ENCODE results near the gene OR2T34.
"Not testable (repeated sequence)": the region's sequence is repeated elsewhere in the genome, so short reads cannot be mapped to it uniquely, and the experiment has no call there.

The OR2T34 gene, protein sequence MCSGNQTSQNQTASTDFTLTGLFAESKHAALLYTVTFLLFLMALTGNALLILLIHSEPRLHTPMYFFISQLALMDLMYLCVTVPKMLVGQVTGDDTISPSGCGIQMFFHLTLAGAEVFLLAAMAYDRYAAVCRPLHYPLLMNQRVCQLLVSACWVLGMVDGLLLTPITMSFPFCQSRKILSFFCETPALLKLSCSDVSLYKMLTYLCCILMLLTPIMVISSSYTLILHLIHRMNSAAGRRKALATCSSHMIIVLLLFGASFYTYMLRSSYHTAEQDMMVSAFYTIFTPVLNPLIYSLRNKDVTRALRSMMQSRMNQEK

DNA sequence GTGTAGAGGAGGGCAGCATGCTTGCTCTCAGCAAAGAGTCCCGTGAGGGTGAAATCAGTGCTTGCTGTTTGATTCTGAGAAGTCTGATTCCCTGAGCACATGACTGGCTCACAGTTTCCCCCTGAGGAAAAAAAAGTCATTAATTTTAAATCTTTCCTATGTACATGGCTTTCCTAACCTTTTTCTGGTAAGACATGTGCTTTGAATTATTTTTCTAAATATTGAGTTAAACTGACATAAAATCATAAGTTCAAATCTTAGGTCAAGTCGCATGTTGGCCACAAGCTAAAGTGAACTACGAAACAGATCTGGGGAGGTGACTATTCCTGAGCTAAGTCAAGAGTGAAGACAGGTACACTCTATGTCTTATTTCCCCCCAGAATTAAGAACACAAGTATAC lies at the start of gene OR2T34:
Gene OR2T34 (minus strand): TSS at position 101 of the 400 bp plus-strand sequence. CDS start 0 bp downstream, at position 101.
- not testable (repeated sequence) for DNase-seq

DNA sequence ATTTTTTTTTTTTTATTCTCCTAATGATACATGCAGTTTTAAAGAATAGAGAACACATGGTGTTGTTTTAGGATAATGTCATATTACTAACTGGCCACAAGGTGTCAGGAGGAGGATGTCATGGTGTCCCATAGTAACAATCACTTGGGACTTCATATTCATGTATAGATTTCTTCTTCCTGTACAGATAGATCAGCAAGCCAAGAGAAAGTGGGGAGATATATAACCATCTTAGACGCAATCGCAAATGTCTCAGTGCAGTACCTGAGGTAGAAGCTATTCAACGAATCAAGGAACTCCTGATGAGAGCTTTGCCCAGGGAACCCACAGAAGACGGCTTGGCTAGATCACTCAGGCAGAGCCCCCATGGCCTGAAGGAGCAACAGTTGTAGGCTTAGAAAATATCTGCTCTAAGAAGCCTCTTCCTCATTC lies 48.0 kb upstream of the OR2T34 start:
- DNase-seq, result no peak

DNA sequence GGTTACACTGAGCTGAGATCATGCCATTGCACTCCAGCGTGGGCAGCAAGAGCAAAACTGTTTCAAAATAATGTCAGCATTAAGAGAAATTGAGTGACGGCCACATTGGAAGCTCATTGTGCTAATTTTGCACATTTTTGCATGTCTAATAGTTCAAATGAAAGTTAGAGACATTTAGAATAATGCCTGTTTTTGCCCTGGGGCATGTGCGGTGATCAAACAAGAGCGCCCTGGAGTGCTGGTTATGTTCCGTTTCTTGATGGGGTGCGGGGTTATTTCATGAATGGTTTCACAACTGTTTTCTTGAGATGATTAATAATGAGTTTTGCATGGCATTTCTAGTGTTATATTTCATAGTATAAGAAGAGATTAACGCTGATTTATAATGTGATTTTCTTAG lies 47.2 kb upstream of the OR2T34 start:
- no peak for DNase-seq

DNA sequence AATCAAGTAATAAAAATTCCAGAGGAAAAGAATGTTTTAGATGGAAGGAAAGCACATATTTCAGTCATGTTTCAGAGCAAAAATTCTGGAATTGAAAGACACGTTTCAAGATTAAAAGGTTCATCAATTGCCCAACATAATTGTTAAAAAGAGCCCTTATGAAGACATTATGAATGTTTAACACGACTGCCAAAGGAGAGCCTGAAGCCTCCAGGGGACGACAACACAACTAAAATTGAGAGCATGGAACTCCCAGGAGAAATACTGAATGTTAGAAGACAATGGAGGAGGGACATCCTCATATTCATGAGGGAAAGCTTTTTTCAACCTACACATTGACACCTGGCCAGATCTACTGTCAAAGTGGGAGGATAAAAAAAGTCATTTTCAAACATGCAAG lies 44.3 kb upstream of the OR2T34 start:
- DNase-seq, result peak; percentile 35 to 52

DNA sequence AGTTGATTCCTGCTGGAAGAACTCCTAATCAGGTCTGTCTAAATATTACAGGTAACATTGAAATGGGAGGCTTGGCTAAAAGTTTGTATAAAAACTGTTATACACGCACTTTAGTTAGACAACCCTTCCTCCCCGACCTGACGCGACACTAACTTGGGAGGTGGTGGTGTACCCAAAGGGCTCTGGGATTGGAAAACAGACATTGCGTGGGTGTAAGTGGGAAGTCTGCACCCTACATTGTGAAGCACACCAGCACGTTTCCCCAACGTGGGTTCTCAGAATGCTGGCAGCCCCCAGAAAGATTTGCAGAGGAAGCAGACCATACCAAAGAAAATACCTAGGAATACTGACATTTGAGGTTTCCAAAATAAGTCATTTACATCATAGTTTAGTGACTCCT lies 43.6 kb upstream of the OR2T34 start:
- no peak for DNase-seq

DNA sequence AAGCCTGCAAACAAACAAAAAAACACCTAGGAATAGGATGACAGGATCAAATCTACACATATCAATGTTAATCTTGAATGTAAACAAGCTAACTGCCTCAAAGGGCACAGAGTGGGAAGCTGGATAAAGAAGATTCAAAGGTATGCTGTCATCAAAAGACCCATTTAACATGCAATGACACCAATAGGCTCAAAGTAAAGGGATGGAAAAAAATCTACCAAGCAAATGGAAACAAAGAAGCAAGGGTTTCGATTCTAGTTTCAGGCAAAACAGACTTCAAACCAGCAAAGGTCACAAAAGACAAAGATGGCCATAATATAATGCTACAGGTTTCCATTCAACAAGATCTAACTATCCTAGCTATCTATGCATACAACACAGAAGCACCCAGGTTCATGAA lies 39.2 kb upstream of the OR2T34 start:
- DNase-seq, result no peak

DNA sequence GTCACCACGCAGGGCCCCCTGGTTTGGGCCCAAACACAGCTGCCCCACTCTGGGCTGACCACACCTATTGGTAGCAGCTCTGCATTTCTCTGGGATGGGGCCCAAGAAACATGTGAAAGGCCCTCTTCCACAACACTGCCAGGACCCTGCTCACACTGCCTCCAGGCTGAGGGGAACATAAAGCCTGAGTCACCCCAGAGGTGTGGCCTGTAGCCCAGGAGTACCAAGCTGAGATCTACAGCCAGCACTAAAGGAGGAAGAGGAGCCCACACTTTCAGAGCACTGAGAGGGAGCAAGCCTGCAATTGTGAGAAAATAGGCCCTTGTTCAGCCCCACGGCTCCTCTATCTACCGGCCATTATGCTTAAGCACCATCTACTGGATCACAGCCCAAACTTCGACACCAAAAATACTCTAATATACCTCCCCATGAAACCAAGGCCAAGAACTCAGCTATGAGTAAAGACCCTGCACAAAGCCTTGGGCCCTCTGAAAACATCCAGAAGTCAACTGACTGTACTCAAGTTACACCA lies 37.4 kb upstream of the OR2T34 start:
- no peak for DNase-seq

DNA sequence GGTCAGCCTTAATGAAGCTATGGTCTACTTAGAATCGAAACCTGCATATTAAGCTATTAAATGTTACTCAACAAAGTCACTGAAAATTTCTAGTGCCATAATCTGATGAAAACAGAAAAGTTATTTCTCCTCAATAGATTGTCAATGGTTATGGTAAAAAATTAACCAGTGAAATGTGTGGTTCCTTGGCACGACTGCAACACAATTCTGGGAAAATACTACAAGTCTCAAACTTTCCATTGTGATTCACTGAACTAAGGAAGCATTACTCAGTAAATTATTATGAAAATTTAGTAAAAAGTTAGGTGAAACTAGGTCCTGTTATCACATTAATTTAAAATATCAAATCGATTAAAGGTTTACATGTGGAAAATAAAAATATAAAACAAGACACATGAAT lies 35.7 kb upstream of the OR2T34 start:
- DNase-seq, result no peak

DNA sequence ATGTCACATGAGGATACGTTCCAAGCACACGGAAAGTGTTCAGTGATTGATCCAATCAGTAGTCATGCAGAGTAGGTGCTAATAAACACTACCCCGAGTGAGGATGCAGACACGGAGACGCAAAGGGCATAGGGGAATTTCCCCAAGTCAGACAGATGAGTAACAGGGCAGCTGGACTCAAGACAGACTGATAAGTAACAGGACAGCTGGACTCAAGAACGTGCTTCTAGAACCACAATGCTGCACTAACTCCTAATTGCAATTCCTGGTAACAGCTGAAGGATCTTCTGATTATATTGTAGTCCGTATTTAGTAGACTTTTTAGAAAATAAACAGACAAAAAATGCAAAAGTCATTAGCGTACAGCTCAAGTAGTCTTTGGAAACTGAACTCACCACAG lies 24.8 kb upstream of the OR2T34 start:
- DNase-seq, result no peak

DNA sequence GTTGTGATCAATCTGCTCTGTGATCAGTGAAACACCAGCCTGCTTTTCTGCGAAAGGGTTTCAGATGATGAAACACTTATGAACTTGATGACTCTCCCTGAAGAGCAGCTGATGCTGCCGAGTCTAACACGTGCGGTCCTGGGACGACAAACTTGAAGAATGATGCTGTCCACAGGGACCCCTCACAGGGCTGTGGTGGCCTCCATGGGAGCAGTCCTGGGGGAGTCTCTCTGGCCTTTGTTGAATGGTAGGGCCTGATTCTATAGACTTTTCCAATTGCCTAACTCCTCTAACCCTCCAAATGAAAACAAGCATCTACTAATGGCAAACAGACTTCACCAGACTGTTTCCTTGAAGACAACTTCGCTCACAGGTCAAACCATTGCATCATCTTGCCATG lies 23.0 kb upstream of the OR2T34 start, which contains the start of gene OR2T10:
Gene OR2T10 (minus strand): TSS at position 112 of the 400 bp plus-strand sequence. CDS start 3,932 bp downstream, outside the sequence.
- no peak for DNase-seq

DNA sequence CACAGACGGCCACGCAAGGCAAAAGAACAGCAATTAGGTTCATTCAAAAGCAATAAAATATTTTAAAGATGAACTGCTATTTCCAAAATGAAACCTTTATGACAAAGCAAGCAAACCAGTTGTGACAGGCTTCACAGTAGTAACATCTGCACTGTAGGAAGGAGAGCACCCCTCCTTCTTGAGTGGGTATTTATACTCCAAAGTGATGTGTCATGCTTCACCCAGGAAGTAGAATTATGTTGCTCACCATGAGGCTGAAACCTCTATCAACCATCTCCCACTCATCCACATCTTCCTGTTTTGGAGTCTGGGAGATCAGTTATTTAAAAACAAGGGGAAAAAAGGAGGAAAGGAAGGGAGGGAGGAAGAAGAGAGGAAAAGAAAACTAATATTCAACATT lies 22.1 kb upstream of the OR2T34 start:
- no peak for DNase-seq

DNA sequence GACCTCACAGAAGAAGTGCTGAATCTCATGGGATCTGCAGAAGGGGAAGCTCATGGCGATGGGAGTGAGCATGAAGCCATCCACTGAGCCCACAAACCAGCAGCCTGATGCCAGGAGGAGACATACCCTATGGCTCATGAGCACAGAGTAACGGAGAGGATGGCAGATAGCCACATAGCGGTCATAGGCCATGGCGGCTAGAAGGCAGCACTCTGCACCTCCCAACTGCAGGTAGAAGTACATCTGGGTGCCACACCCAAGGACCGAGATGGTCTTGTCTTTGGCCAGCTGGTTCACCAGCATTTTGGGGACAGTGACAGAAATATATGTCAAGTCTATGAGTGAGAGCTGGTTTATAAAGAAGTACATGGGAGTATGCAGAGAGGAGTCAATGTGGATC lies 18.7 kb upstream of the OR2T34 start:
- no peak for DNase-seq

DNA sequence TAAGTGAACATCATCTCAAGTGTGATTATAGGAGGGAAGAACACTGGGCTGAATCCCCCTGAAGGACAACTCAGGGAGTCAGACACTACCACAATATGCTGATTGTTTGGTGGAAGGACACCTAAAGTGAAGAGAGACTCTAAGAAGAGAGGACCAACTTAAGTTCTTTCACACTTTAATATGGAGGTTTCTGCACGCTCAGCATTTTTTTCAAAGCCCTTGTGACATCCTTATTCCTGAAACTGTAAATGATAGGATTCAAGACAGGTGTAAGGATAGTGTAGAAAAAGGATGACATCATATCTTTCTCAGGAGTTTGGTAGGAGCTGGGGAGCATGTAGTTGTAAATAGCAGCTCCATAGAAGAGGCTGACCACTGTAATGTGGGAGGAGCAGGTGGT lies 18.1 kb upstream of the OR2T34 start:
- DNase-seq, result no peak

DNA sequence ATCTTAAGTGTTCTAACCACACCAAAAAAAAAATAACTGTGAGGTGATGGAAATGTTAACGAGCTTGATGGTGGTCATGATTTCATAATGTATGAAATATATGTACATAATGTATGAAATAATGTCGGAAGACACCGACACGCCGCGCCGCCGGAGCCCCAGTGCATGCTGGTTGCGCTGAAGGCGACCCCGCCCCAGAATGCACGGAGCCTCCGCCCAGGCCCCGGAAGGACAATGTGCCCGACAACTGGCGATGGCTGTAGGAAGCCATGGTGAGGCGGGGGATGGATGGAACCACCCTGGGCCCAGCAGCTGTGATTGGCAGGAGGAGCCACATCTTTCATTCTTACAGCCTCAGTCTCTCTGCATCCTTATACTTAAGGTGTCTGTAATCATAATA lies 15.5 kb upstream of the OR2T34 start:
- DNase-seq, result no peak

DNA sequence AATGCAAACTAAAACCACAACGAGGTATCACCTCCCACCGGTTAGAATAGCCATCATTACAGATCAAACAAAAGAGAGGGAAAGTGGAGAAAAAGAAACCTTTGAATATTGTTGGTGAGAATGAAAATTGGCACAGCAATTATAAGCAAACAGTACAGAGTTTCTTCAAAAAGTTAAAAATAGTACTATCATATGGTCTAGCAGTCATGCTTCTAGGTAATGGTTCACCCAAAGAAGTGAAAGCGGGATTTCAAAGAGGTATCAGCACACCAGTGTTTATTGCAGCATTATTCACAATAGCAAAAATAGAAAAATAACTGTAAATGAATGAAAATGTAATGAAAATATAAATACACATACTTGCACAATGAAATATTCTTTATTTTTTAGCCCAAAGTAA lies 14.8 kb upstream of the OR2T34 start:
- DNase-seq, result no peak

DNA sequence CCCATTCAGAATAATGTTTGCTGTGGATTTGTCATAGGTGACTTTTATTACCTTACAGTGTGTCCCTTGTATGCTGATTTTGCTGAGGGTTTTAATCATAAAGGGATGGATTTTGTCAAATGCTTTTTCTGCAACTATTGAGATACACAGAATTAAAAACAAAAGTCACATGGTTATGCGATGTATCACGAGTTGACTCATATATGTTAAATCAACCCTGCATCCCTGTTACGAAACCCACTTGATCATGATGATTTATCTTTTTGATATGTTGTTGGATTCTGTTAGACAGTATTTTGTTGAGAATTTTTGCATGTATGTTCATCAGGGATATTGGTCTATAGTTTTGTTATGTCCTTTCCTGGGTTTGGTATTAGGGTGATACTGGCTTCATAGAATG lies 10.7 kb upstream of the OR2T34 start:
- DNase-seq, result no peak

DNA sequence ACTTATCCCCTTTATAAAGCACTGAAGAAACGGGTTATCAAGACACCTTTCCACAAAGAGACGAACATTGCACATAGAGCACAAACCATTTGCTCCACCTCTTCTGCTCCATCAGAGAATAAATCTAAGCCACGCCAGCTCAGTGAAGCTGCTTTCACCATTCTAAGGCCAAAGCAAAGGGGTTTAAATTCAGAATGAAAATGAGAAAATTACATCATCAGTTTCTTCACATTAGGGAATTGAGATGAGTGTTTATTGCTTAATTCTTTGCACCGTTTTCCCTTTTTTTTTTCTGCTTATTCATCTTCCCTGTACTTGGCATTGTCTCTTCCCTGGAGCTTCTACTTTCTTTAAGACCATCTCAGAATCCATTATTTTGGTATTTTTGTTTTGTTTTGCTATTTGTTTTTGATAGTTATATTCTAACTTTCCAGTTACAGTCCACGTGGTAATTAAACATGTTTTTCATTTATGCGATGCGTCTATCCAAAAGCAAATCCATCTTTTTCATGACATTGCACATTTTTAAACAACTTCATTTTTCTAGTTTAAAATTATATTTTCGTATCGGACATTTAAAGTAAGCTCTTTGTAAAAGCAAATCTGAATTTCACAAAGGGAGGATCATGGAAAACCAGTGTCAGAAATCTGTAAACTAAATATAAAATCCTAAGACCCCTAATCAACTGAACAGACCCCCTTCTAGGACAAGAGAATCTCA lies 1.9 kb upstream of the OR2T34 start:
- DNase-seq, result no peak

DNA sequence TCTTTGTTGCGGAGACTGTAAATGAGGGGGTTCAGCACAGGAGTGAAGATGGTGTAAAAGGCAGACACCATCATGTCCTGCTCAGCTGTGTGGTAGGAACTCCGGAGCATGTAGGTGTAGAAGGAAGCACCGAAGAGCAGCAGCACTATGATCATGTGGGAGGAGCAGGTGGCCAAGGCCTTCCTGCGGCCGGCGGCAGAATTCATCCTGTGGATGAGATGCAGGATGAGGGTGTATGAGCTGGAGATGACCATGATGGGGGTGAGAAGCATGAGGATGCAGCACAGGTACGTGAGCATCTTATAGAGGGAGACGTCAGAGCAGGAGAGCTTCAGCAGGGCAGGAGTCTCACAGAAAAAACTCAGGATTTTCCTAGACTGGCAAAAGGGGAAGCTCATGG lies 701 bp downstream of the OR2T34 start:
- not testable (repeated sequence) for DNase-seq

DNA sequence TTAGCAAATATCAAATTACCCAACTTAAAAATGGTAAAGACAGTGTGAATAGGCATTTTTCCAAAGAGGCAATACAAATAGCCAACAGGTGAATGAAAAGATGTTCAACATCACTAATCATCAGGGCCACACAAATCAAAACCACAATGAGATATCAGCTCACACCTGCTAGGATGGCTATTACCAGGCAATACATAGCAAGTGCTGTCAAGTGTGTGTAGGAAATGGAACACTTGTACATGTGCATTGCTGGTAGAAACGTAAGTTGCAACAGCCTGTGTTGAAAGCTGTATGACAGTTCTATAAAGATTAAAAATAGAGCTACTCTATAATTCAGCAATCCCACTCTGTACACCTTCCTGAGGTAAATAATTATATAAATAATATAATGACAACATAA lies 2.5 kb downstream of the OR2T34 start:
- DNase-seq, result not testable (repeated sequence)

DNA sequence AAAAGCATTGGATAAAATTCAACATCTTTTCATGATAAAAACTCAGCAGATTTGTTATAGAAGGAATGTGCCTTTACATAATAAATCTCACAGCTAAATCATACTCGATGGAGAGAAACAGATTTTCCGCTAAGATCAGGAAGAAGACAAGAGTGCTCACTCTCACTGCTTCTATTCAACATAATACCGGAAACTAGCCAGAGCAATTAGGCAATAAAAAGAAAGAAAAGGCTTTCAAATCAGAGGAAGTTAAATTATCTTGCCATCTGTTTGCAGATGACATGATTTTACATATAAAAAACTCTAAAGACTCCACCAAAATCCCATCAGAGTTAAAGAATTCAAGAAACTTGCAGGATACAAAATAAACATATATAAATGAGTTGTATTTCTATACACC lies 3.7 kb downstream of the OR2T34 start:
- not testable (repeated sequence) for DNase-seq

DNA sequence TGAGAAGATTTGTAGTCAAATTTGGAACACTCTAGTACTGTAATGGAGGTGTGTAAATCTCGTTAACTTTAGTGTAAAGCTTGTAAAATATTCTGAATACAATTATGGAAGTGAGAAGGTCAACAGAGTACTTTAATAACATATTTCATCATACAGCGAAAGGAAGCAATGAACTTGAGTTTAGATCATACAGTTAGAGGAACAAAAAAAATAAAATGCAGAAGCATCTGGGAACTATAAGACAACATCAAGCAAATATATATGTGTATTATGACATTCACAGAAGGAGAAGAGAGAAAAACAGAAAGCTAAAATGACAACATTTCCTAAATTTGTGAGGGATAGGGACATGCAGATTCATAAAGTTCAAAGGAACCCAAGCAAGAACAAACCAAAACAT lies 5.5 kb downstream of the OR2T34 start:
- DNase-seq, result not testable (repeated sequence)

DNA sequence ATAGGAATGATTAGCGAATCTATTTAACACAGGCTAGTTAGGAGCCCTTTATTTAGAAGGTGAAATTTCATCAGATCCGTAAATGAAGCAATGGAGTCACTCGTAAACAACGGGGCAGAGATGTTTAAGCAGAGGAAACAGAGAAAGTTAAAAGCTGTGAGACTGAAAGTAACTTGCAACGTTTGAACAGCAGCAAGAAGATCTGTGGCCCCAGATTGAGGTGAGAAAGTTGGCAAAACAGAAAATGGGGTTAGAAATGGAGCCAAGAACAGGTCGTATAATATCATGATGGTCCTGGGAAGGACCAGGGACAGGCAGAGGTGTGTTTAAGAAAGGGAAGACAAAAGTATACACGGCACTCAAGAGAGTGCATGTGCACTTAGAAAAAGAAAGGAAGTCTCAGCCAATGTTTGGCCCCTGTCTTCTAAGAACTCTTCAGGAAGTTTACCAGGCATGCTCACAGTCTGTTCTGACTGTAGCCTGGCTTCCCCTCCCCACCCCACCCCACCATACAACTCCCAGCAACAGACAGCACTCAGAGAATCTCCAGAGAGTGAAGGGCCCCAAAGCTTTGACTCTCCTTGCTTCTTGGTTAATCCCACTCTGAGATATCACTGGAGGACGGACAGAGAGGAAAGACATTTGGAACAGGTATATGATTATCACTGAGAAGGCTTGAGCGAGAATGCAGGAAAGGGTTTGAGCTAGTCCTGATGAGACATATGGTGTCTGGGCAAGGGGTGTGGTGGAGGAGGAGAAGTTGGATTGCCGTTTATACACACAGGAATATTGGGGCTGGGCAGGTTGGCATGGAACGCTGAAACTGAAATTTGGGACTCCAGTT lies 8.8 kb downstream of the OR2T34 start:
- not testable (repeated sequence) for DNase-seq

DNA sequence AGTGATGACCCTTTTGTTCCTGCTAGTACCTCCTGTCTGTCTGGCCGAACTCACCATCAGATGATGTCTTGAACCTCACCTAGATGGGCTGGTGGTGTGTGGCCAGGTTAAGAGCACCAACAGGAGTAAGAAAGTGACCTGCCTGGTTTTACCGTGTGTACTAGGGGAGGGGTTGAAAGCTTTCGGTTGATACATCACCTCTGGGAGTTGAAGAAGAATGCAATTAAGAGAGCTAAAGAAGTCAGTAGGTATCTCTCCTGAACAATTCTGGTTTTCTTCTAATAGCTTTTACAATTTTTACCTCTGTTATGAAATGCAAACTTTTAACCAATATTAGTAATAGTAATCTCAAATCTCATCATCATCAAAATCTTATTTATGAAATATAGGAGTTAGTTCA lies 11.9 kb downstream of the OR2T34 start, which contains the start of gene OR2T29:
Gene OR2T29 (minus strand): TSS at position 101 of the 400 bp plus-strand sequence. CDS start 3,281 bp downstream, outside the sequence.
- not testable (repeated sequence) for DNase-seq

Data from activated CD4-positive, alpha-beta T cell treated with anti-CD3 and anti-CD28 coated beads, Interleukin-2, amount 50 U/mL, for 4 hours (primary cell).